Measurements from ENCODE around the gene E2F3.

DNA sequence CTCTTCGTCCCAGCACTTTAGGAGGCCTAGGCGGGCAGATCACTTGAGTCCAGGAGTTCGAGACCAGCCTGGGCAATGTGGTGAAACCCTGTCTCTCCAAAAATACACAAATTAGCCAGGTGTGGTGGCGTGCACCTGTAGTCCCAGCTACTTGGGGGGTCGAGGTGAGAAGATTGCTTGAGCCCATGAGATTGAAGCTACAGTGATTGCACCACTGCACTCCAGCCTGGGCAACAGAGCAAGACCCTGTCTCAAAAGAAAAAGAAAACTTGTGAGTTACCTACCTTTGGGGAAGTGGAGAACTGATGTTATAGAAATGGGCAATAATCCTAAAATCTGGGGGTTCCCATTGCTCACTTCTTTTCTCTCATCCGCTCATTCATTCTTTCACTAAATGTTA, 58.0 kb downstream of the E2F3 start:
- TF ChIP-seq ZBTB7A (tag by site-specific recombination; IDR thresholded peaks at IDR 0.05; ENCODE audit: low read depth) (no peak), ZNF677 (tag by site-specific recombination; IDR thresholded peaks at IDR 0.05) (no peak), PRDM1 (tag by site-specific recombination; IDR thresholded peaks at IDR 0.05) (no peak)
